ENCODE results near the gene PRR3. TPM values are rescaled to one million over a fixed set of nuclear protein-coding genes. Genes with fewer than 3 reads are reported as not detected.
"Not testable (repeated sequence)": the region's sequence is repeated elsewhere in the genome, so short reads cannot be mapped to it uniquely, and the experiment has no call there.

PRR3 gene
- total RNA-seq, 1 donor: 6.8 TPM

- not testable (repeated sequence) for H3K4me3 ChIP-seq (ENCODE audit: low read length); H3K27me3 ChIP-seq (ENCODE audit: insufficient read depth, low read length)
- peaks cover 19% of the 10 kb centered on the region for H3K4me1 ChIP-seq (ENCODE audit: insufficient read depth, low read length)
Measured at GRCh38 chr6:30521952-30522351, 35.1 kb upstream of the PRR3 start.

GRCh38 chr6:30526444-30526843 is 30.7 kb upstream of the PRR3 start:
- peaks cover 36% of the 10 kb centered on the region for H3K4me1 ChIP-seq (ENCODE audit: insufficient read depth, low read length)
- H3K9me3 ChIP-seq (ENCODE audit: low read depth, low read length); H3K27me3 ChIP-seq (ENCODE audit: insufficient read depth, low read length); H3K4me3 ChIP-seq (ENCODE audit: low read length): not testable (repeated sequence)

More at GRCh38 chr6:30521952-30522351, 35.1 kb upstream of the PRR3 start:
- not testable (repeated sequence) for H3K9me3 ChIP-seq (ENCODE audit: low read depth, low read length)

GRCh38 chr6:30529349-30529875 is 27.7 kb upstream of the PRR3 start:
- peaks cover 52% of the 10 kb centered on the region for H3K4me1 ChIP-seq (ENCODE audit: insufficient read depth, low read length)
- not testable (repeated sequence) for H3K4me3 ChIP-seq (ENCODE audit: low read length); H3K9me3 ChIP-seq (ENCODE audit: low read depth, low read length); H3K27me3 ChIP-seq (ENCODE audit: insufficient read depth, low read length)

- H3K27me3 ChIP-seq (ENCODE audit: insufficient read depth, low read length): no peaks in the 10 kb centered on the region
Measured at GRCh38 chr6:30530014-30530413, 27.1 kb upstream of the PRR3 start.

GRCh38 chr6:30533460-30534294 is 23.4 kb upstream of the PRR3 start:
- no peaks in the 10 kb centered on the region for H3K27me3 ChIP-seq (ENCODE audit: insufficient read depth, low read length)
- peaks cover 40% of the 10 kb centered on the region for H3K4me1 ChIP-seq (ENCODE audit: insufficient read depth, low read length)
- H3K9me3 ChIP-seq (ENCODE audit: low read depth, low read length): no peaks in the 10 kb centered on the region
- H3K4me3 ChIP-seq (ENCODE audit: low read length): no peak overlapping the region

More at GRCh38 chr6:30530014-30530413, 27.1 kb upstream of the PRR3 start:
- no peak overlapping the region for H3K4me3 ChIP-seq (ENCODE audit: low read length)
- peaks cover 52% of the 10 kb centered on the region for H3K4me1 ChIP-seq (ENCODE audit: insufficient read depth, low read length)
- no peaks in the 10 kb centered on the region for H3K9me3 ChIP-seq (ENCODE audit: low read depth, low read length)

- no peaks in the 10 kb centered on the region for H3K9me3 ChIP-seq (ENCODE audit: low read depth, low read length)
- H3K4me3 ChIP-seq (ENCODE audit: low read length): no peak overlapping the region
- no peaks in the 10 kb centered on the region for H3K27me3 ChIP-seq (ENCODE audit: insufficient read depth, low read length)
- H3K4me1 ChIP-seq (ENCODE audit: insufficient read depth, low read length): peaks cover 17% of the 10 kb centered on the region
Measured at GRCh38 chr6:30537931-30538330, 19.2 kb upstream of the PRR3 start.

GRCh38 chr6:30541515-30542403 is 15.3 kb upstream of the PRR3 start:
- no peaks in the 10 kb centered on the region for H3K27me3 ChIP-seq (ENCODE audit: insufficient read depth, low read length)
- no peaks in the 10 kb centered on the region for H3K9me3 ChIP-seq (ENCODE audit: low read depth, low read length)
- H3K4me3 ChIP-seq (ENCODE audit: low read length): peak overlapping the region; percentile 30
- H3K4me1 ChIP-seq (ENCODE audit: insufficient read depth, low read length): peaks cover 32% of the 10 kb centered on the region

GRCh38 chr6:30542404-30542725 is 14.7 kb upstream of the PRR3 start:
- Histone ChIP-seq H3K4me1 (ENCODE audit: insufficient read depth, low read length) (peaks cover 32% of the 10 kb centered on the region), H3K9me3 (ENCODE audit: low read depth, low read length) (no peaks in the 10 kb centered on the region), H3K27me3 (ENCODE audit: insufficient read depth, low read length) (no peaks in the 10 kb centered on the region), H3K4me3 (ENCODE audit: low read length) (peak overlapping the region; percentile 30)

GRCh38 chr6:30542915-30543314 is 14.2 kb upstream of the PRR3 start:
- Histone ChIP-seq H3K9me3 (ENCODE audit: low read depth, low read length) (no peaks in the 10 kb centered on the region), H3K4me3 (ENCODE audit: low read length) (no peak overlapping the region), H3K27me3 (ENCODE audit: insufficient read depth, low read length) (no peaks in the 10 kb centered on the region), H3K4me1 (ENCODE audit: insufficient read depth, low read length) (peaks cover 36% of the 10 kb centered on the region)

- Histone ChIP-seq H3K4me1 (ENCODE audit: insufficient read depth, low read length) (peaks cover 36% of the 10 kb centered on the region), H3K9me3 (ENCODE audit: low read depth, low read length) (no peaks in the 10 kb centered on the region), H3K27me3 (ENCODE audit: insufficient read depth, low read length) (no peaks in the 10 kb centered on the region), H3K4me3 (ENCODE audit: low read length) (no peak overlapping the region)
Measured at GRCh38 chr6:30543821-30544220, 13.3 kb upstream of the PRR3 start.

- peaks cover 36% of the 10 kb centered on the region for H3K4me1 ChIP-seq (ENCODE audit: insufficient read depth, low read length)
- H3K27me3 ChIP-seq (ENCODE audit: insufficient read depth, low read length): no peaks in the 10 kb centered on the region
- H3K9me3 ChIP-seq (ENCODE audit: low read depth, low read length): no peaks in the 10 kb centered on the region
- no peak overlapping the region for H3K4me3 ChIP-seq (ENCODE audit: low read length)
Measured at GRCh38 chr6:30544666-30545272, 12.3 kb upstream of the PRR3 start.

- no peaks in the 10 kb centered on the region for H3K9me3 ChIP-seq (ENCODE audit: low read depth, low read length)
- H3K4me3 ChIP-seq (ENCODE audit: low read length): no peak overlapping the region
- H3K27me3 ChIP-seq (ENCODE audit: insufficient read depth, low read length): no peaks in the 10 kb centered on the region
- H3K4me1 ChIP-seq (ENCODE audit: insufficient read depth, low read length): peaks cover 27% of the 10 kb centered on the region
Measured at GRCh38 chr6:30547454-30547853, 9.6 kb upstream of the PRR3 start.

GRCh38 chr6:30548375-30548774 is 8.7 kb upstream of the PRR3 start:
- no peak overlapping the region for H3K4me3 ChIP-seq (ENCODE audit: low read length)
- H3K4me1 ChIP-seq (ENCODE audit: insufficient read depth, low read length): peaks cover 19% of the 10 kb centered on the region
- H3K9me3 ChIP-seq (ENCODE audit: low read depth, low read length): no peaks in the 10 kb centered on the region
- no peaks in the 10 kb centered on the region for H3K27me3 ChIP-seq (ENCODE audit: insufficient read depth, low read length)

GRCh38 chr6:30554404-30554803 is 2.7 kb upstream of the PRR3 start:
- H3K27me3 ChIP-seq (ENCODE audit: insufficient read depth, low read length): no peaks in the 10 kb centered on the region
- peaks cover 24% of the 10 kb centered on the region for H3K4me1 ChIP-seq (ENCODE audit: insufficient read depth, low read length)
- H3K4me3 ChIP-seq (ENCODE audit: low read length): no peak overlapping the region
- no peaks in the 10 kb centered on the region for H3K9me3 ChIP-seq (ENCODE audit: low read depth, low read length)

All from mononuclear cell (primary cell).